Activated B cell treated with CpG ODN at 0.5 μM for 24 hours (primary cell): ENCODE results near the gene SMCO4. TPM values are rescaled to one million over a fixed set of nuclear protein-coding genes. Genes with fewer than 3 reads are reported as not detected.

Experiments used
- ATAC-seq: fragments of 200-7000 bp; cut with Tn5 transposase; one replicate; pipeline ENCODE4 v1.10.0; 2021; ENCODE audit warnings: low read depth, mild to moderate bottlenecking, moderate library complexity
- CTCF ChIA-PET: fragments of 350-600 bp; sonication (Branson Sonifier 250); formaldehyde crosslinking; loops from one replicate; lab custom pipeline; 2021; ENCODE audit warnings: antibody characterized with exemption; lab: Charles Lee
- POLR2A ChIA-PET: fragments of 350-600 bp; sonication (Branson Sonifier 250); formaldehyde crosslinking; loops from one replicate; lab custom pipeline; 2021; ENCODE audit warnings: antibody characterized with exemption; lab: Charles Lee
- DNase-seq: peaks from one replicate; pipeline ENCODE4 v3.0.0; 2022
- H3K27ac Mint-ChIP-seq: one replicate; pipeline ENCODE4 v1.8.0; 2020; ENCODE audit warnings: mixed read lengths
- H3K27me3 Mint-ChIP-seq: one replicate; pipeline ENCODE4 v1.8.0; 2021; ENCODE audit warnings: mixed read lengths
- H3K36me3 Mint-ChIP-seq: one replicate; pipeline ENCODE4 v1.8.0; 2021; ENCODE audit warnings: low read depth, mixed read lengths
- H3K4me1 Mint-ChIP-seq: one replicate; pipeline ENCODE4 v1.8.0; 2021; ENCODE audit warnings: mixed read lengths
- H3K4me3 Mint-ChIP-seq: one replicate; pipeline ENCODE4 v1.8.0; 2020; ENCODE audit warnings: mild to moderate bottlenecking, mixed read lengths
- H3K9me3 Mint-ChIP-seq: one replicate; pipeline ENCODE4 v1.8.0; 2020; ENCODE audit warnings: mixed read lengths
- intact Hi-C: fragments of 100-400 bp; cut with micrococcal nuclease; formaldehyde crosslinking; loops from one replicate; pipeline ENCODE4 v1.15.1; 2024
- total RNA-seq: library from RNA; stranded (reverse); gene quantifications from 2 replicates; pipeline ENCODE4 v1.2.3, GENCODE V29; 2022
- TF ChIP-seq, protein P1 (sequence below): fragments of 200-600 bp; IDR thresholded peaks from one replicate; pipeline ENCODE4 v1.8.0; 2022; ENCODE audit warnings: antibody characterized with exemption, mild to moderate bottlenecking

SMCO4 gene
- total RNA-seq, 1 donor from 2014 or later = 4.6 TPM

- H3K36me3 Mint-ChIP-seq = no peaks in the 10 kb centered on the region
- peaks cover under 1% of the 10 kb centered on the region for H3K4me1 Mint-ChIP-seq
- ChIA-PET CTCF (no interaction called here), POLR2A (no interaction called here)
- intact Hi-C loops = no loop called here
- H3K27me3 Mint-ChIP-seq = peaks cover 9% of the 10 kb centered on the region
- DNase-seq = no peak
- no peaks in the 10 kb centered on the region for H3K9me3 Mint-ChIP-seq
- no peak for ATAC-seq
- no peak overlapping the region for H3K4me3 Mint-ChIP-seq
- TF ChIP-seq, protein P1, sequence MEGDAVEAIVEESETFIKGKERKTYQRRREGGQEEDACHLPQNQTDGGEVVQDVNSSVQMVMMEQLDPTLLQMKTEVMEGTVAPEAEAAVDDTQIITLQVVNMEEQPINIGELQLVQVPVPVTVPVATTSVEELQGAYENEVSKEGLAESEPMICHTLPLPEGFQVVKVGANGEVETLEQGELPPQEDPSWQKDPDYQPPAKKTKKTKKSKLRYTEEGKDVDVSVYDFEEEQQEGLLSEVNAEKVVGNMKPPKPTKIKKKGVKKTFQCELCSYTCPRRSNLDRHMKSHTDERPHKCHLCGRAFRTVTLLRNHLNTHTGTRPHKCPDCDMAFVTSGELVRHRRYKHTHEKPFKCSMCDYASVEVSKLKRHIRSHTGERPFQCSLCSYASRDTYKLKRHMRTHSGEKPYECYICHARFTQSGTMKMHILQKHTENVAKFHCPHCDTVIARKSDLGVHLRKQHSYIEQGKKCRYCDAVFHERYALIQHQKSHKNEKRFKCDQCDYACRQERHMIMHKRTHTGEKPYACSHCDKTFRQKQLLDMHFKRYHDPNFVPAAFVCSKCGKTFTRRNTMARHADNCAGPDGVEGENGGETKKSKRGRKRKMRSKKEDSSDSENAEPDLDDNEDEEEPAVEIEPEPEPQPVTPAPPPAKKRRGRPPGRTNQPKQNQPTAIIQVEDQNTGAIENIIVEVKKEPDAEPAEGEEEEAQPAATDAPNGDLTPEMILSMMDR = no peak
- no peak overlapping the region for H3K27ac Mint-ChIP-seq
These were observed 5.6 kb upstream of the SMCO4 start for GRCh38 chr11:93548679-93549319.

DNA sequence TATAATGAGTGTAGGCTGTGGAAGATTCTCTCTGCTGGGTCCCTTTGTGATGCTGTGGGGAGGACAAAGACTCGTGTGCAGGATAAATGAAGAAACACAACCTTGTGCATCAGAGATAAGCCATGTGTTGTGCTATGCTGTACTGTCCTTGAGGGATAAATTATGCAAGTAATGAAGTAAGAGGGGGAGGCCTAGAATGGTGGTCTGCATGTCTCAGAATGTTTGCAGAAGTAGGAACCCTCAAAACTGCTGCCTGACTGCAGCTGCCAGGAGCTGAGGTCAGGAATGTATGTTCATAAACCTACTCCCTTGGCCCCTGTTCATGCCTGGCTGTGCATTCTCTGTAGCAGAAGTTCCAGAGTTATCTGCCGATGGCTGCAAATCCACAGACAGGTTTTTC, 4.6 kb upstream of the SMCO4 start:
- DNase-seq (no peak), ATAC-seq (no peak)
- ChIA-PET CTCF (no interaction called here), POLR2A (no interaction called here)
- Mint-ChIP-seq H3K4me3 (no peak overlapping the region), H3K36me3 (no peaks in the 10 kb centered on the region), H3K27me3 (peaks cover 9% of the 10 kb centered on the region), H3K4me1 (peaks cover 5% of the 10 kb centered on the region), H3K27ac (no peak overlapping the region), H3K9me3 (no peaks in the 10 kb centered on the region)
- TF ChIP-seq, protein P1 = no peak
- intact Hi-C loops = no loop called here

DNA sequence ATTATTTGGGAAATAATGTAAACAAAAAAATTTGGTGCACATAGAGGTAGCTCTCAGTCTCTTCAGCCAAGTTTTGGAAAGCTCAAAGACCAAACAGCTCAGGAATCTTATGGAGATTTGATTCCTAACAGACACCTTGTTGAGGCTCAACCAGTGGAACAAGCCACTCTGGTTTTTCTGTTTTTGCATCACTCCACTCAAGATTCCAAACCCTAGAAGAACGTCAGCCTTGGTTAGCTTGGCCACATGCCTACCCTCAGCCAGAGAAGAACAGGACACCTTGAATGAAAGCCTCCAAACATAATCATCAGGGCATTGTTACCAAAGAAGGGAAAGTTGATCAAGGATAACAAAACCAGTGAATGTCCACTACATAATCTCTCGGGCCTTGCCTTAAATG, 3.8 kb upstream of the SMCO4 start:
- ATAC-seq (no peak), DNase-seq (no peak)
- Mint-ChIP-seq H3K4me1 (peaks cover 9% of the 10 kb centered on the region), H3K4me3 (no peak overlapping the region), H3K36me3 (no peaks in the 10 kb centered on the region), H3K27ac (no peak overlapping the region), H3K9me3 (no peaks in the 10 kb centered on the region), H3K27me3 (peaks cover 9% of the 10 kb centered on the region)
- CTCF ChIA-PET = no interaction called here
- intact Hi-C loops = no loop called here
- POLR2A ChIA-PET = no interaction called here
- TF ChIP-seq, protein P1 = no peak

GRCh38 chr11:93545566-93545965, 2.4 kb upstream of the SMCO4 start:
- ChIA-PET CTCF (interaction anchor here (5.5 kb wide), 1 partner anchor 310 kb away, joined by 33 read pairs; no protein-coding TSS in a partner anchor), POLR2A (no interaction called here)
- Mint-ChIP-seq H3K27me3 (peaks cover 4% of the 10 kb centered on the region), H3K4me3 (no peak overlapping the region), H3K9me3 (no peaks in the 10 kb centered on the region), H3K36me3 (no peaks in the 10 kb centered on the region), H3K27ac (no peak overlapping the region), H3K4me1 (peaks cover 13% of the 10 kb centered on the region)
- ATAC-seq (no peak), DNase-seq (no peak)
- intact Hi-C loops = no loop called here
- TF ChIP-seq, protein P1 = no peak

- H3K27ac Mint-ChIP-seq = no peak overlapping the region
- POLR2A ChIA-PET = interaction anchor here (1.0 to 2.7 kb wide), 4 partner anchors 19 to 345 kb away, joined by 3 to 12 read pairs (median 6); partner anchors contain the start of gene SLC36A4
These were observed 371 bp downstream of the SMCO4 start for GRCh38 chr11:93542811-93543229.

More at GRCh38 chr11:93542811-93543229, 371 bp downstream of the SMCO4 start:
- DNase-seq = peak; percentile 37
- TF ChIP-seq, protein P1 = no peak
- Mint-ChIP-seq H3K4me1 (peaks cover 13% of the 10 kb centered on the region), H3K4me3 (peak overlapping the region; percentile 84), H3K9me3 (no peaks in the 10 kb centered on the region), H3K27me3 (peaks cover 4% of the 10 kb centered on the region), H3K36me3 (no peaks in the 10 kb centered on the region)
- ATAC-seq = peak; percentile 47
- intact Hi-C loops = loop anchor here (1.0 to 5.0 kb wide), 4 partner anchors 119 to 1429 kb away; partner anchors contain the start of genes CEP295, CWC15 and KDM4D
- CTCF ChIA-PET = interaction anchor here (0.9 to 5.5 kb wide), 4 partner anchors 17 to 311 kb away, joined by 3 to 33 read pairs (median 8); no protein-coding TSS in a partner anchor
